ENCODE results near the gene ZNF451.

GRCh38 chr6:57134954-57135353 lies 45.0 kb downstream of the ZNF451 start:
- TF ChIP-seq EZH2phosphoT487 (IDR thresholded peaks at IDR 0.05; ENCODE audit: low read depth, severe bottlenecking, unreplicated experiment) (no peak), CTCF (IDR thresholded peaks at IDR 0.05; ENCODE audit: poor library complexity) (no peak)

Measured in hepatocyte (in vitro differentiated cells).